H1 (cell line): ENCODE data around the gene CPNE8. TPM values are rescaled to one million over a fixed set of nuclear protein-coding genes. Genes with fewer than 3 reads are reported as not detected.

Source experiments
- CEBPB ChIP-seq: IDR thresholded peaks from 2 replicates; pipeline ENCODE4 v1.6.1; 2012; ENCODE audit warnings: low read depth, low read length
- CHD2 ChIP-seq: IDR thresholded peaks from 2 replicates; pipeline ENCODE4 v1.6.1; 2012; ENCODE audit warnings: low read length, improper control_type of control experiment
- EGR1 ChIP-seq: IDR thresholded peaks from 2 replicates; pipeline ENCODE4 v1.6.1; 2011; ENCODE audit warnings: low read depth, low read length, borderline replicate concordance
- HDAC6 ChIP-seq: IDR thresholded peaks from one replicate; pipeline ENCODE4 v1.7.1; 2012; ENCODE audit warnings: low read depth, mild to moderate bottlenecking, inconsistent platforms, low read length, moderate library complexity
- RAD21 ChIP-seq, 2 experiments: IDR thresholded peaks in 1 of 2; conservative IDR thresholded peaks in 1 of 2; 2 replicates each; pipeline ENCODE4 v1.6.1; 2011; ENCODE audit warnings: low read depth in 2 of 2, low read length in 2 of 2, improper control_type of control experiment in 1 of 2, inconsistent platforms in 1 of 2, mild to moderate bottlenecking in 1 of 2, moderate library complexity in 1 of 2
- RBBP5 ChIP-seq: IDR thresholded peaks from 2 replicates; pipeline ENCODE4 v1.7.1; 2012; ENCODE audit warnings: low read depth, mild to moderate bottlenecking, inconsistent platforms, low read length, moderate library complexity, borderline replicate concordance
- SIN3A ChIP-seq, 2 experiments: IDR thresholded peaks in 1 of 2; conservative IDR thresholded peaks in 1 of 2; 2 replicates each; pipeline ENCODE4 v1.6.1; 2011 to 2012; ENCODE audit warnings: low read length in 2 of 2, improper control_type of control experiment in 1 of 2, low read depth in 1 of 2, mild to moderate bottlenecking in 1 of 2
- SP1 ChIP-seq: IDR thresholded peaks from 2 replicates; pipeline ENCODE4 v1.6.1; 2011; ENCODE audit warnings: low read depth, low read length
- SRF ChIP-seq: IDR thresholded peaks from 2 replicates; pipeline ENCODE4 v1.6.1; 2011; ENCODE audit warnings: mild to moderate bottlenecking, low read depth, low read length, moderate library complexity
- TCF12 ChIP-seq: IDR thresholded peaks from 2 replicates; pipeline ENCODE4 v1.6.1; 2011; ENCODE audit warnings: low read depth, mild to moderate bottlenecking, low read length
- polyA plus RNA-seq, 7 experiments: library from polyadenylated mRNA; depleted of rRNA in 3 of 7; stranded (reverse) in 5 of 7; unstranded in 2 of 7; fragments of >200 nt in 5 of 7; fragments of 200-250 nt in 2 of 7; gene quantifications; 1 replicate in 5 of 7; 2 replicates in 1 of 7; 4 replicates in 1 of 7; pipeline versions ENCODE4 v1.2.1 to v1.2.3, GENCODE V29; 2011 to 2013; ENCODE audit warnings: missing spikeins in 2 of 7, mixed read lengths in 2 of 7
- total RNA-seq: library from RNA; stranded (reverse); fragmentation: NEBNext Ultra II Directional; extraction: Animal tissue kit (Norgen Biotek cat#: 25700); gene quantifications from 2 replicates; pipeline ENCODE4 v1.2.1, GENCODE V29; 2021
- TF ChIP-seq, protein P1 (sequence below): fragments of 300-600 bp; sonication (generic); IDR thresholded peaks from 2 replicates; pipeline ENCODE4 v1.7.1; 2012; ENCODE audit warnings: low read length, moderate library complexity, mild to moderate bottlenecking, inconsistent platforms; ENCODE audit not compliant: insufficient replicate concordance
- TF ChIP-seq, protein P2 (sequence below): IDR thresholded peaks from 2 replicates; pipeline ENCODE4 v1.6.1; 2012; ENCODE audit warnings: inconsistent platforms

The CPNE8 gene
- total and polyA plus RNA-seq, 2 of the 8 experiments (the other 6 are each of a cell fraction or from before 2014, with no cell fraction given): 2.5 to 6.8 TPM

DNA sequence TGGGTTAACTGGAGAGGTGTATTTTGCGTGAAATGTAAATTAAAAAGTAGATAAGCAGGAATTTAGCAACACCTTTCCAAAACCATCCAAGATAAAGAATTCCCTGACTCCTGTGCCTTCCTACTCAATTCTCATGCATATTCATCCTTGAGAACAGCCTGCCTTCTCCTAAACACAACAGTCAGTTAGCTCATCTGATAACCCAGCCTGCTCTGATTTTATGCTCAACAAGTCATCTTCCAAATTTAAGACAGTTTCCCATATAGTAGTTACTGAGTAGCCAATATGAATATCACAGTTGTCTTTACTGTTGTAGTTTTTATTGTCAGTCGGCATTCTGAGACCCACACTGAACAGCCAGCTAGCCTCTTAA, 27.1 kb downstream of the CPNE8 start (continued):
- TF ChIP-seq, protein P1, sequence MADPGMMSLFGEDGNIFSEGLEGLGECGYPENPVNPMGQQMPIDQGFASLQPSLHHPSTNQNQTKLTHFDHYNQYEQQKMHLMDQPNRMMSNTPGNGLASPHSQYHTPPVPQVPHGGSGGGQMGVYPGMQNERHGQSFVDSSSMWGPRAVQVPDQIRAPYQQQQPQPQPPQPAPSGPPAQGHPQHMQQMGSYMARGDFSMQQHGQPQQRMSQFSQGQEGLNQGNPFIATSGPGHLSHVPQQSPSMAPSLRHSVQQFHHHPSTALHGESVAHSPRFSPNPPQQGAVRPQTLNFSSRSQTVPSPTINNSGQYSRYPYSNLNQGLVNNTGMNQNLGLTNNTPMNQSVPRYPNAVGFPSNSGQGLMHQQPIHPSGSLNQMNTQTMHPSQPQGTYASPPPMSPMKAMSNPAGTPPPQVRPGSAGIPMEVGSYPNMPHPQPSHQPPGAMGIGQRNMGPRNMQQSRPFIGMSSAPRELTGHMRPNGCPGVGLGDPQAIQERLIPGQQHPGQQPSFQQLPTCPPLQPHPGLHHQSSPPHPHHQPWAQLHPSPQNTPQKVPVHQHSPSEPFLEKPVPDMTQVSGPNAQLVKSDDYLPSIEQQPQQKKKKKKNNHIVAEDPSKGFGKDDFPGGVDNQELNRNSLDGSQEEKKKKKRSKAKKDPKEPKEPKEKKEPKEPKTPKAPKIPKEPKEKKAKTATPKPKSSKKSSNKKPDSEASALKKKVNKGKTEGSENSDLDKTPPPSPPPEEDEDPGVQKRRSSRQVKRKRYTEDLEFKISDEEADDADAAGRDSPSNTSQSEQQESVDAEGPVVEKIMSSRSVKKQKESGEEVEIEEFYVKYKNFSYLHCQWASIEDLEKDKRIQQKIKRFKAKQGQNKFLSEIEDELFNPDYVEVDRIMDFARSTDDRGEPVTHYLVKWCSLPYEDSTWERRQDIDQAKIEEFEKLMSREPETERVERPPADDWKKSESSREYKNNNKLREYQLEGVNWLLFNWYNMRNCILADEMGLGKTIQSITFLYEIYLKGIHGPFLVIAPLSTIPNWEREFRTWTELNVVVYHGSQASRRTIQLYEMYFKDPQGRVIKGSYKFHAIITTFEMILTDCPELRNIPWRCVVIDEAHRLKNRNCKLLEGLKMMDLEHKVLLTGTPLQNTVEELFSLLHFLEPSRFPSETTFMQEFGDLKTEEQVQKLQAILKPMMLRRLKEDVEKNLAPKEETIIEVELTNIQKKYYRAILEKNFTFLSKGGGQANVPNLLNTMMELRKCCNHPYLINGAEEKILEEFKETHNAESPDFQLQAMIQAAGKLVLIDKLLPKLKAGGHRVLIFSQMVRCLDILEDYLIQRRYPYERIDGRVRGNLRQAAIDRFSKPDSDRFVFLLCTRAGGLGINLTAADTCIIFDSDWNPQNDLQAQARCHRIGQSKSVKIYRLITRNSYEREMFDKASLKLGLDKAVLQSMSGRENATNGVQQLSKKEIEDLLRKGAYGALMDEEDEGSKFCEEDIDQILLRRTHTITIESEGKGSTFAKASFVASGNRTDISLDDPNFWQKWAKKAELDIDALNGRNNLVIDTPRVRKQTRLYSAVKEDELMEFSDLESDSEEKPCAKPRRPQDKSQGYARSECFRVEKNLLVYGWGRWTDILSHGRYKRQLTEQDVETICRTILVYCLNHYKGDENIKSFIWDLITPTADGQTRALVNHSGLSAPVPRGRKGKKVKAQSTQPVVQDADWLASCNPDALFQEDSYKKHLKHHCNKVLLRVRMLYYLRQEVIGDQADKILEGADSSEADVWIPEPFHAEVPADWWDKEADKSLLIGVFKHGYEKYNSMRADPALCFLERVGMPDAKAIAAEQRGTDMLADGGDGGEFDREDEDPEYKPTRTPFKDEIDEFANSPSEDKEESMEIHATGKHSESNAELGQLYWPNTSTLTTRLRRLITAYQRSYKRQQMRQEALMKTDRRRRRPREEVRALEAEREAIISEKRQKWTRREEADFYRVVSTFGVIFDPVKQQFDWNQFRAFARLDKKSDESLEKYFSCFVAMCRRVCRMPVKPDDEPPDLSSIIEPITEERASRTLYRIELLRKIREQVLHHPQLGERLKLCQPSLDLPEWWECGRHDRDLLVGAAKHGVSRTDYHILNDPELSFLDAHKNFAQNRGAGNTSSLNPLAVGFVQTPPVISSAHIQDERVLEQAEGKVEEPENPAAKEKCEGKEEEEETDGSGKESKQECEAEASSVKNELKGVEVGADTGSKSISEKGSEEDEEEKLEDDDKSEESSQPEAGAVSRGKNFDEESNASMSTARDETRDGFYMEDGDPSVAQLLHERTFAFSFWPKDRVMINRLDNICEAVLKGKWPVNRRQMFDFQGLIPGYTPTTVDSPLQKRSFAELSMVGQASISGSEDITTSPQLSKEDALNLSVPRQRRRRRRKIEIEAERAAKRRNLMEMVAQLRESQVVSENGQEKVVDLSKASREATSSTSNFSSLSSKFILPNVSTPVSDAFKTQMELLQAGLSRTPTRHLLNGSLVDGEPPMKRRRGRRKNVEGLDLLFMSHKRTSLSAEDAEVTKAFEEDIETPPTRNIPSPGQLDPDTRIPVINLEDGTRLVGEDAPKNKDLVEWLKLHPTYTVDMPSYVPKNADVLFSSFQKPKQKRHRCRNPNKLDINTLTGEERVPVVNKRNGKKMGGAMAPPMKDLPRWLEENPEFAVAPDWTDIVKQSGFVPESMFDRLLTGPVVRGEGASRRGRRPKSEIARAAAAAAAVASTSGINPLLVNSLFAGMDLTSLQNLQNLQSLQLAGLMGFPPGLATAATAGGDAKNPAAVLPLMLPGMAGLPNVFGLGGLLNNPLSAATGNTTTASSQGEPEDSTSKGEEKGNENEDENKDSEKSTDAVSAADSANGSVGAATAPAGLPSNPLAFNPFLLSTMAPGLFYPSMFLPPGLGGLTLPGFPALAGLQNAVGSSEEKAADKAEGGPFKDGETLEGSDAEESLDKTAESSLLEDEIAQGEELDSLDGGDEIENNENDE: no peak
- TF ChIP-seq SP1 (no peak), EGR1 (no peak), HDAC6 (no peak), SRF (no peak), RAD21 (IDR thresholded peaks at IDR 0.05 in 1 of 2, conservative IDR thresholded peaks at IDR 0.05 in 1 of 2; ENCODE audit: low read depth in 2 of 2, low read length in 2 of 2) (no peak), CEBPB (no peak), CHD2 (no peak), TCF12 (no peak), SIN3A (conservative IDR thresholded peaks at IDR 0.05 in 1 of 2, IDR thresholded peaks at IDR 0.05 in 1 of 2; ENCODE audit: low read depth in 1 of 2, low read length in 2 of 2) (no peak), RBBP5 (no peak)
- TF ChIP-seq, protein P2, sequence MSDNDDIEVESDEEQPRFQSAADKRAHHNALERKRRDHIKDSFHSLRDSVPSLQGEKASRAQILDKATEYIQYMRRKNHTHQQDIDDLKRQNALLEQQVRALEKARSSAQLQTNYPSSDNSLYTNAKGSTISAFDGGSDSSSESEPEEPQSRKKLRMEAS: no peak
